ENCODE measurements around the gene GBP3.
"Not testable (repeated sequence)": the region's sequence is repeated elsewhere in the genome, so short reads cannot be mapped to it uniquely, and the experiment has no call there.

Gene GBP3

DNA sequence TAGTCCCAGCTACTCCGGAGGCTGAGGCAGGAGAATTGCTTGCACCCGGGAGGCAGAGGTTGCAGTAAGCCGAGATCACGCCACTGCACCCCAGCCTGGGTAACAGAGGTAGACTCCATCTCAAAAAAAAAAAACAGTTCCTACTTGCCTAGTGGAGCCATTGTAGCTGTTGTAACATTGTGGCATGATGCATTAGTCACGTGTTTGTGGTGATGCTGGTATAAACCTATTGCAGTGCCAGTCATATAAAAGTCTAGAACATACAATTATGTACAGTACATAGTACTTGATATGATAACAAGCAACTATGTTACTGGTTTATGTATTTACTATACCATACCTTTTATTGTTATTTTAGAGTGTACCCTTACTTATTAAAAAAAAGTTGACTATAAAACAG is 46.4 kb downstream of the GBP3 start:
- DNase-seq (ENCODE audit: low read depth in 2 of 2): no peak

DNA sequence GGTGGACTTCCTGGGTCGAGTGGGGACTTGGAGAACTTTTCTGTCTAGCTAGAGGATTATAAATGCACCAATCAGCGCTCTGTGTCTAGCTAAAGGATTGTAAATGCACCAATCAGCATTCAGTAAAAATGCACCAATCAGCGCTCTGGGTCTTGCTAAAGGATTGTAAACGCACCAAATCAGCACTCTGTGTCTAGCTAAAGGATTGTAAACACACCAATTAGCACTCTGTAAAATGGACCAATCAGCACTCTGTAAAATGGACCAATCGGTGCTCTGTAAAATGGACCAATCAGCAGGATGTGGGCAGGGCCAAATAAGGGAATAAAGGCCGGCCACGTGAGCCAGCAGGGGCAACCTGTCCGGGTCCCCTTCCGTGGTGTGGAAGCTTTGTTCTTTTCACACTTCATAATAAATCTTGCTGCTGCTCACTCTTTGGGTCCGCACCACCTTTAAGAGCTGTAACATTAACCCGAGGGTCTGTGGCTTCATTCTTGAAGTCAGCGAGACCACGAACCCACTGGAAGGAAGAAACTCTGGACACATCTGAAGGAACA is 48.0 kb downstream of the GBP3 start:
- DNase-seq (ENCODE audit: low read depth in 2 of 2): not testable (repeated sequence)

DNA sequence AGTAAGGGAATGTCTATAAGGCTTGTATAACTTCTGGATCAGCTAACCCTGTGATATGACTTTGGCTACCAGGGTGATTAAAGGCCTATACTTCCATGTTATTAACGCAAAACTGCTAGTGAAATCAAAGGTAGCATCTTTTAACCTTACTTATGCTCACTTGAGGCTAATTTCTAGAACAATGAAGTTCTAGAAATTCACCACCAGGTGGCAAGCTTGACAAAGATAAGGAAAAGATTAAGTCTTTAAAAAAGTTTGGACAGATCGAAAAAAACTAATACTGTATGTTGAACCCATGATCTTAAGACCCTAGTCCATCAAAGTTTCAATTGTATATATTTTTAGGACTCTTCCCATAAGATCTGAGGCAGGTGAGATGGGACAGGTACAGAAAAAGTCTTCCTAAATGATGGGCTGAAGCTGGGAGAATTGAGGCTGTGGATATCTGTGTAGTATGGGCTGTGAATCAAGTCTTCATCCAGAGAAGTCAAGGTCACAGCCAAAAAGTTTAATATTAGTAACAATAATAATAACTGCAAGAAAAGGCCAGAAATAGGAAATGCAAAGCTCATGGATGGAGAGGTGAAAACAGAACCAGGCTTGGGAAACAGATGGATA is 49.0 kb downstream of the GBP3 start:
- DNase-seq (ENCODE audit: low read depth in 2 of 2): no peak

DNA sequence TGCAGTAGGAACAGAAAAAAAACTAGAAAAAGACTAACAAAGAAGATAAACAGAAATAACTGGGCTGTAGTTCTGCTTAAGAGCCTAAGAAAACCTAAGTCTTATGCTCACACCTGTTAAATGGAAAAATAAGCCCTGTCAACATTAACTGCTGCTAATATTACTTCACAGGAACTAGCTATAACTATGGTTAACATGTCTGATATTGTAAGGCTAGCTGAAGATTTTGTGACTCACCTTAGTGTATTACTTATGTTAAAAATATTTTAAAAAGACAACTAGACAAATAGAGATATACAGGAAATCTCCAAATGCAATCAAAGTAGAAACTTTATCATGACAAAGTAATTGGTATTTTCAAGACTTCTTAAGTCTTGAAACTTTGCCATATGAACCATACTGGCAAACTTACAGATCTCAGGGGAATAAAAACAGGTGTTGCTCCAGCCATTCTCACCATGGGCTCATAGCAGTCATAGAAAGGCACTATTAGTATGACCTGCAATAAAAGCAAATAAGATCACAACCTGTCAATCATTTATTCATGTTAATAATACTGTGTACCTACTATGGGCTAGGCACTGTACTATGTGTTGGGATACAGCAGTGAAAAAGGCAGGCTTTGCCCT is 60.9 kb downstream of the GBP3 start:
- no peak for DNase-seq (ENCODE audit: low read depth in 2 of 2)

DNA sequence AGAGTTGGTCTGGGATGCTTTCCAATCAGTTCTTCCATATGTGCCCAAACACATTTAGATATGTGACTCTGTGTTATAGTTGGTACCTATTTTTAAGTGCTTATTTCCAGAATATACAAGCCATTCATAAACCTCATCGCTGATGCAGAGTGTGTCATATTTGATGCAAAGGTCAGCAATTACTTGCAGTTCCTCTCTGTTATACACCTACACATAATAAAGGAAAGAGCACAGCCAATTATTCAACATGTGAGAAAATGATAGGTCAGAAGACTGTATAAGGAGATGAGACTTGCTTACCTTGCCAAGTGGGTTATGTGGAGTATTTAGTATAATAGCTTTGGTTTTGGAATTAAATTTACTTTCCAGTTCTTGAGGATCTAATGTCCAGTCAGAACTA is 61.6 kb downstream of the GBP3 start:
- DNase-seq (ENCODE audit: low read depth in 2 of 2): no peak

Data from fibroblast of skin of left biceps (primary cell).